K562 (cell line): Measurements from ENCODE around the gene UPK3BL1. TPM values are rescaled to one million over a fixed set of nuclear protein-coding genes. Genes with fewer than 3 reads are reported as not detected.
"Not testable (repeated sequence)": the region's sequence is repeated elsewhere in the genome, so short reads cannot be mapped to it uniquely, and the experiment has no call there.

Source experiments
- ATAC-seq: fragments of 200-7000 bp; cut with Tn5 transposase; 3 replicates; pipeline ENCODE4 v1.9.1; 2020; ENCODE audit warnings: moderate library complexity
- BruUV-seq: library from RNA; stranded (reverse); fragments of 400-500 nt; replicated peaks from 2 replicates; lab custom pipeline; 2021; lab: Mats Ljungman, UMichigan
- CTCF ChIA-PET: fragments of 300-600 bp; formaldehyde crosslinking; extraction: SDS; loops from one replicate; lab custom pipeline; 2021; ENCODE audit warnings: low intra/inter-chr PET ratio; lab: Yijun Ruan, JAX
- POLR2A ChIA-PET: fragments of 300-600, 350-650 bp; sonication (Branson Sonifier 250); formaldehyde crosslinking; extraction: SDS; loops from one replicate; lab custom pipeline; 2021; ENCODE audit warnings: antibody characterized with exemption, inconsistent platforms; lab: Yijun Ruan, JAX
- DNase-seq, 4 experiments: peaks; one replicate each; pipeline versions ENCODE4 v3.0.0 to v3.0.0-alpha.2; 2011 to 2018; ENCODE audit warnings: low spot score in 3 of 4, mixed read lengths in 3 of 4; ENCODE audit errors: extremely low read depth in 1 of 4
- FAIRE-seq: peaks from 2 replicates; lab custom pipeline; 2011; peaks lifted over from hg19 to GRCh38; lab: Jason Lieb, UNC
- H2AFZ ChIP-seq: 2 replicates; pipeline ENCODE4 v1.6.0; 2011; ENCODE audit warnings: low read depth, low read length, control low read depth, inconsistent platforms
- H3K27ac ChIP-seq: fragments of 200-600 bp; 3 replicates; pipeline ENCODE4 v1.8.0; 2011; ENCODE audit warnings: low read depth, mild to moderate bottlenecking, control low read depth, inconsistent platforms, low read length, moderate library complexity, mixed read lengths; ENCODE audit errors: extremely low read depth
- H3K27me3 ChIP-seq, 2 experiments: fragments of 300-600 bp in 1 of 2; 2 replicates in 1 of 2; 3 replicates in 1 of 2; pipeline versions ENCODE4 v1.6.0 to v1.8.0; 2011; ENCODE audit warnings: inconsistent platforms in 2 of 2, low read length in 2 of 2, mild to moderate bottlenecking in 1 of 2, mixed read lengths in 1 of 2, moderate library complexity in 1 of 2; ENCODE audit not compliant: control insufficient read depth in 2 of 2, insufficient read depth in 2 of 2
- H3K36me3 ChIP-seq: fragments of 300-600 bp; 3 replicates; pipeline ENCODE4 v1.8.0; 2011; ENCODE audit warnings: mild to moderate bottlenecking, low read length, inconsistent platforms; ENCODE audit not compliant: control insufficient read depth, insufficient read depth
- H3K4me1 ChIP-seq, 2 experiments: fragments of 200-600 bp in 1 of 2; replicated peaks in 1 of 2; 2 replicates in 1 of 2; 3 replicates in 1 of 2; pipeline versions ENCODE4 v1.5.1 to v1.8.0; 2011; ENCODE audit warnings: inconsistent platforms in 2 of 2, low read length in 2 of 2, mild to moderate bottlenecking in 1 of 2, mixed read lengths in 1 of 2, moderate library complexity in 1 of 2; ENCODE audit not compliant: control insufficient read depth in 2 of 2, insufficient read depth in 2 of 2
- H3K4me2 ChIP-seq: 2 replicates; pipeline ENCODE4 v1.6.1; 2011; ENCODE audit warnings: low read length, control low read depth, inconsistent platforms, mixed read lengths; ENCODE audit not compliant: insufficient read depth
- H3K4me3 ChIP-seq: fragments of 200-600 bp; sonication (generic), shearing (Covaris generic); 2 replicates; pipeline ENCODE4 v1.5.1; 2016; ENCODE audit warnings: control low read depth, inconsistent platforms
- H3K79me2 ChIP-seq: fragments of 200-600 bp; 3 replicates; pipeline ENCODE4 v1.8.0; 2011; ENCODE audit warnings: low read length, inconsistent platforms; ENCODE audit not compliant: control insufficient read depth, insufficient read depth
- H3K9ac ChIP-seq, 2 experiments: 2 replicates each; pipeline versions ENCODE4 v1.6.0 to v1.6.1; 2011; ENCODE audit warnings: low read depth in 2 of 2, low read length in 2 of 2, control low read depth in 1 of 2, inconsistent platforms in 1 of 2, mild to moderate bottlenecking in 1 of 2, mixed read lengths in 1 of 2; ENCODE audit not compliant: insufficient read depth in 1 of 2
- H3K9me1 ChIP-seq: one replicate; pipeline ENCODE4 v1.6.0; 2011; ENCODE audit warnings: inconsistent platforms, mild to moderate bottlenecking, low read length, moderate library complexity; ENCODE audit not compliant: control insufficient read depth, insufficient read depth
- H3K9me3 ChIP-seq: replicated peaks from 2 replicates; pipeline ENCODE4 v1.5.1; 2011; ENCODE audit warnings: low read depth, low read length, inconsistent platforms; ENCODE audit not compliant: control insufficient read depth, insufficient read depth
- H4K20me1 ChIP-seq: replicated peaks from 2 replicates; pipeline ENCODE4 v1.6.1; 2011; ENCODE audit warnings: low read length, inconsistent platforms, mixed read lengths; ENCODE audit not compliant: control insufficient read depth, insufficient read depth
- WGBS: fragments of 100-300 bp; shearing (Covaris generic); methylation state at CpG from one replicate; pipeline ENCODE4 v1.1.6; 2016; ENCODE audit warnings: low coverage, mixed read lengths; ENCODE audit not compliant: insufficient coverage; ENCODE audit errors: missing lambda C conversion rate; 5-methylcytosine and 5-hydroxymethylcytosine counted together
- in situ Hi-C: fragments of 300-500 bp; cut with MboI; formaldehyde crosslinking; loops from 4 replicates; pipeline ENCODE4 v1.15.0; 2018; ENCODE audit warnings: inconsistent platforms, mixed read lengths
- intact Hi-C: fragments of 100-400 bp; cut with micrococcal nuclease; formaldehyde crosslinking; loops from 2 replicates; pipeline ENCODE4 v1.14.2; 2022
- polyA plus RNA-seq, 8 experiments: library from polyadenylated mRNA; depleted of rRNA in 4 of 8; stranded (reverse) in 5 of 8; unstranded in 3 of 8; fragments of >200 nt; fragmentation: Nextera tagmentation in 2 of 8; fragmentation: Illumina TruSeq in 1 of 8; extraction: Ambion mirVana in 2 of 8; extraction: Trizol in 1 of 8; gene quantifications; 2 replicates each; pipeline versions ENCODE4 v1.2.1 to v1.2.3, GENCODE V29; 2011 to 2014; ENCODE audit warnings: inconsistent platforms in 1 of 8, missing spikeins in 1 of 8
- total RNA-seq, 7 experiments: library from RNA; depleted of rRNA in 6 of 7; stranded (reverse); fragments of >200 nt in 6 of 7; fragmentation: Illumina TruSeq in 2 of 7; extraction: Trizol in 2 of 7; gene quantifications; 2 replicates each; pipeline versions ENCODE4 v1.2.1 to v1.2.3, GENCODE V29; 2011 to 2021; ENCODE audit warnings: low replicate concordance in 1 of 7

UPK3BL1 gene
- total and polyA plus RNA-seq, 9 of the 15 experiments (the other 6 are each of a cell fraction or from before 2014, with no cell fraction given) = 3.9 to 36.3 (median 15.6) TPM

- BruUV-seq, POLR2A ChIA-PET, CTCF ChIA-PET, H3K9me3 ChIP-seq, H3K9me1 ChIP-seq, H4K20me1 ChIP-seq, H3K4me3 ChIP-seq, FAIRE-seq, H3K27ac ChIP-seq, H3K4me2 ChIP-seq, in situ Hi-C loops, H3K36me3 ChIP-seq, H3K9ac ChIP-seq, H3K79me2 ChIP-seq, H3K4me1 ChIP-seq, H2AFZ ChIP-seq, intact Hi-C loops, H3K27me3 ChIP-seq, ATAC-seq, DNase-seq: not testable (repeated sequence)
- 33% methylated on average over 1 of the region's 10 CpGs for WGBS
These were observed 46.6 kb downstream of the UPK3BL1 start for GRCh38 chr7:102596036-102596435.

DNA sequence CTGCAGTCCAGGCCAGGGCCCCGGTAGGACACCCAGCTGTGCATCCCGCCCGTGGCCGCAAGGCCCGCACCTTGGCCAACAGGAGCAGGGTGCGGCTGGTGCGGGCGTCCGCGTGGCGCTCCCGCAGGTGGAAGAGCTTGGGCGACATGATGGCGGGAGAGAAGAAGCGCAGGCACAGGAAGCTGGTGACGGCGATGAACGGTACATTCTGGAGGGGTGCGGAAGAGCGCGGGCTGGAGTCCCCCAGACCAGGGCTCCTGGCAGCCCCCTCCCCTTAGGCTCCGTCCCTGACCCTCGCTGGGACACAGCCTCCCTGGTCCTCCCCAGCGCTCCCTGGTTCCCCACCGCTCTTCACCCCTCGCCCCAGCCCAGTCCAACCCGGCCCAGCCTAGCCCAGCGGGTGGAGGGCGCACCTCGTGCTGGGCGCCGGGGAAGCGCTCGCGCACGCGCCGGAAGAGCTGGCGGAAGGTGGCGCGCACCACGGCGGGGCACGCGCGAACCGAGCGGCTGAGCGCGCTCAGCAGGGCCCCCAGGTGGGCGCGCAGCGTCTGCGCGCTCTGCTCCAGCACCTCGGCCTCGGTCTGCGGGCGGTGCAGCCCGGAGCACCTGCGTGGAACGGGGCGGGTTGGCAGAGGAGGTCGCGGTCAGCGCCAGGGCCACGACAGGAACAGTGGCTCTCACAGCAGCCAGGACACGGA is 48.8 kb downstream of the UPK3BL1 start:
- CTCF ChIA-PET, H3K79me2 ChIP-seq, H3K4me1 ChIP-seq, DNase-seq, H3K9ac ChIP-seq, POLR2A ChIA-PET, in situ Hi-C loops, H3K4me2 ChIP-seq, H3K27me3 ChIP-seq, H3K4me3 ChIP-seq, H4K20me1 ChIP-seq, H2AFZ ChIP-seq, H3K9me3 ChIP-seq, H3K36me3 ChIP-seq, H3K9me1 ChIP-seq, BruUV-seq, FAIRE-seq, H3K27ac ChIP-seq, ATAC-seq, intact Hi-C loops: not testable (repeated sequence)
- no CpG with 5 or more reads among the region's 68 CpGs for WGBS
